Skeletal muscle tissue (tissue), 4 donors: ENCODE measurements around the gene ZNF606. TPM values are rescaled to one million over a fixed set of nuclear protein-coding genes. Genes with fewer than 3 reads are reported as not detected.

Experiments
- H3K27ac ChIP-seq: one replicate; pipeline ENCODE4 v1.7.0; 2013; ENCODE audit warnings: mild to moderate bottlenecking, low read depth, low read length, inconsistent platforms
- H3K27me3 ChIP-seq, 3 donors: one replicate each; pipeline ENCODE4 v1.7.0; 2013; ENCODE audit warnings: low read length in 3 of 3; ENCODE audit not compliant: control insufficient read depth in 3 of 3, insufficient read depth in 3 of 3
- H3K36me3 ChIP-seq, 3 donors: one replicate each; pipeline ENCODE4 v1.7.0; 2013; ENCODE audit warnings: low read length in 3 of 3; ENCODE audit not compliant: control insufficient read depth in 3 of 3, insufficient read depth in 3 of 3
- H3K4me1 ChIP-seq, 3 donors: one replicate each; pipeline ENCODE4 v1.7.0; 2013; ENCODE audit warnings: low read length in 3 of 3, mild to moderate bottlenecking in 3 of 3; ENCODE audit not compliant: control insufficient read depth in 3 of 3, insufficient read depth in 3 of 3
- H3K4me3 ChIP-seq, 3 donors: one replicate each; pipeline ENCODE4 v1.7.0; 2013; ENCODE audit warnings: low read length in 3 of 3
- H3K9ac ChIP-seq, 3 donors: one replicate each; pipeline ENCODE4 v1.7.0; 2013; ENCODE audit warnings: low read length in 3 of 3, mild to moderate bottlenecking in 3 of 3, moderate library complexity in 2 of 3, low read depth in 1 of 3
- H3K9me3 ChIP-seq, 3 donors: one replicate each; pipeline ENCODE4 v1.7.0; 2013; ENCODE audit warnings: low read length in 3 of 3; ENCODE audit not compliant: control insufficient read depth in 3 of 3
- total RNA-seq: library from RNA; depleted of rRNA; stranded (reverse); fragments of >200 nt; gene quantifications from one replicate; pipeline ENCODE4 v1.2.3, GENCODE V29; 2014
- donor health status: Osteomylitis.

Gene ZNF606
- total RNA-seq, 1 donor from 2014 or later: 15.1 TPM

DNA sequence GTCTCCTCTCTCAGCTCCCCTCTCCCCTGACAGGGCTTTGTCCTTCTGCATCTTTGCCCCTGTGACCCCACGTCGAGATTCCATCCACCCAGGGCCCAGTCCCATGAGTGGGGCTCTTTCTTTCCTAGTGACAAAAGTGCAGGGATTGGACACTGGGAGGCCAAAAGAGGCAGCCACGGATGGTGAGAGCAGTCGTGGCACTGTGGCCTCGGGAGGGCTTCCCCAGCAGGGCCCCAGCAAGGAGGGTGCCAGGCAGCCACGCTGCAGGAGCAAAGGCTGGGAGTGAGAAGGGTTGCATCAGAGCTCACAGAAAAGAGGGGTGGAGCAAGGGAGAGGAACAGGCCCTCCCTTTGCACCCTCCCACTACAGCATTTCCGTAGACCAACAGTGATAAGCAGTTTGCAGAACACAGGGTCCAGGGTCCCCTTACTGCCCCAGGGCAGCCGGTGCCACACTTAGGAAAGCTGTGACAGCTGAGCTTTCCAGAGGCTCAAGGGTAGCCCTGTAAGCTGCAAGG, 36.1 kb upstream of the ZNF606 start:
- H3K27me3 ChIP-seq: peaks cover 4 to 11% (median 8%) of the 10 kb centered on the region in 3 donors
- H3K4me3 ChIP-seq: no peak overlapping the region
- H3K9me3 ChIP-seq: peaks cover 3 to 18% (median 14%) of the 10 kb centered on the region in 3 donors
- no peak overlapping the region for H3K9ac ChIP-seq
- H3K4me1 ChIP-seq: no peaks in the 10 kb centered on the region
- H3K36me3 ChIP-seq: no peaks in the 10 kb centered on the region
- H3K27ac ChIP-seq: no peak overlapping the region

DNA sequence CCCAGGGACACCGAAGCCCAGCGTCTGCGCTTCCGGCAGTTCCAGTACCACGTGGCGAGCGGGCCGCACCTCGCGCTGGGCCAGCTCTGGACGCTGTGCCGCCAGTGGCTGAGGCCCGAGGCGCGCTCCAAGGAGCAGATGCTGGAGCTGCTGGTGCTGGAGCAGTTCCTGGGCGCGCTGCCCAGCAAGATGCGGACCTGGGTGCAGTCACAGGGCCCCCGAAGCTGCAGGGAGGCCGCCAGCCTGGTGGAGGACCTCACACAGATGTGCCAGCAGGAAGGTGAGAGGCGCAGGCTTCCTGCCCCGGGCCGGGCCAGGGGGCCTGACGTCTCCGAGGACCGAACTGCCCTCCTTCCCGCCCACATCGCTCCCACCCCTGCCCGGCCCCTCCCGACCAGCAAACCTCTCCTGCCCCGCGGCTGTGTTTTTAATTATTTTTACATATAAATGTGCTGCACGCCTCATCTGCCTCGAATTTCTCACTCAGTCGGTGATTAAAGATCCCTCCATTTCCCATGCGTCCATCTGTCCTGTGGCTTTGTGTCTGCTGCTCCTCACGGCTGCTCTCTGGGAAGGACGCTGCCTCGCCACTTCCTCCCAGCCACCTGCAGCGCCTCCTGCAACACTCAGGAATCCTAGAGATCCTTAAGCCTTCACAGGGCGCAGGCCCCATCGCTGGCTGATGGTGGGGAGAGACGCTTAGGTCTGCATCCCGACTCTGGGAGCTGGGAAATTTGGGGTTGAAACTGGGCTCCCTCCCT, 35.5 kb upstream of the ZNF606 start:
- H3K27me3 ChIP-seq: peaks cover 4 to 11% (median 8%) of the 10 kb centered on the region in 3 donors
- no peak overlapping the region for H3K4me3 ChIP-seq
- H3K9ac ChIP-seq: no peak overlapping the region
- peaks cover 3 to 15% (median 12%) of the 10 kb centered on the region in 3 donors for H3K9me3 ChIP-seq
- no peaks in the 10 kb centered on the region for H3K4me1 ChIP-seq
- H3K27ac ChIP-seq: no peak overlapping the region
- H3K36me3 ChIP-seq: no peaks in the 10 kb centered on the region

DNA sequence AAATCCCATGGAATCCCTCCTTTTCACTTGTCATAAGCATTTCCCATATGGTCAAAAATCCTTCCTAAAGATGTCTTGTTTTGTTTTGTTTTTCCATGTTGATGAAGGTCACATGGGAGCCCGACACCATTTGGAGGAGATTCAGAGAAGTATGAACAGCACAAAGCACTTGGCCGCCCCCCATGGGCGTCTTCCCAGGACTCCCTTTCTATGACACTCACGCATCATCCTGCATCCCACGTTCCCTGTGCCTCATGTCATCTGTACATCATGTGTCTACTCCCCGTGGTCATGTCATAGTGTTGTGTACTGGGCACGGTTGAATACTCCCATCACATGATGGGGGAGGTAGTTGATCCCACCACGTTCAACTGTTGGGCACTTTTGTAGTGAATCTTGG, 33.2 kb upstream of the ZNF606 start:
- peaks cover 4 to 11% (median 8%) of the 10 kb centered on the region in 3 donors for H3K27me3 ChIP-seq

DNA sequence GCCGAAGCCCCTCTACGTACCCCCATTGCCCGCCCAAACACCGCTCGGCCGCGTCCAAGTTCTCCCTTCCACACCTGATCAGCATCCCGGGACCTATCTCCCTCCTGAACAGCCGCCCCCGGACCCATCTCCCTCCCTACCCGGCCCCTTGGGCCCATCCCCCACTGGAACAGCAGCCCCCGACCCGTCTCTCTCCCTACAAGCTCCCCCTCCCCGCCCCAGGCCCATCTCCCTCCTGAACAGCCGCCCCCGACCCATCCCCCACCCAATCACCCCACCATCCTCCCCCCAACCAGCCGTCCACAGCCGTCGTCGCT, 31.8 kb upstream of the ZNF606 start:
- H3K4me1 ChIP-seq: no peaks in the 10 kb centered on the region
- H3K4me3 ChIP-seq: no peak overlapping the region
- no peak overlapping the region for H3K27ac ChIP-seq
- H3K27me3 ChIP-seq: peaks cover 4 to 11% (median 8%) of the 10 kb centered on the region in 3 donors
- H3K9me3 ChIP-seq: peaks cover 3 to 7% (median 5%) of the 10 kb centered on the region in 3 donors
- no peaks in the 10 kb centered on the region for H3K36me3 ChIP-seq
- H3K9ac ChIP-seq: no peak overlapping the region

More for the DNA sequence above, 33.2 kb upstream of the ZNF606 start:
- Histone ChIP-seq H3K27ac (no peak overlapping the region), H3K4me3 (no peak overlapping the region), H3K9me3 (peaks cover 3 to 12% (median 5%) of the 10 kb centered on the region in 3 donors), H3K36me3 (no peaks in the 10 kb centered on the region), H3K4me1 (no peaks in the 10 kb centered on the region), H3K9ac (no peak overlapping the region)

DNA sequence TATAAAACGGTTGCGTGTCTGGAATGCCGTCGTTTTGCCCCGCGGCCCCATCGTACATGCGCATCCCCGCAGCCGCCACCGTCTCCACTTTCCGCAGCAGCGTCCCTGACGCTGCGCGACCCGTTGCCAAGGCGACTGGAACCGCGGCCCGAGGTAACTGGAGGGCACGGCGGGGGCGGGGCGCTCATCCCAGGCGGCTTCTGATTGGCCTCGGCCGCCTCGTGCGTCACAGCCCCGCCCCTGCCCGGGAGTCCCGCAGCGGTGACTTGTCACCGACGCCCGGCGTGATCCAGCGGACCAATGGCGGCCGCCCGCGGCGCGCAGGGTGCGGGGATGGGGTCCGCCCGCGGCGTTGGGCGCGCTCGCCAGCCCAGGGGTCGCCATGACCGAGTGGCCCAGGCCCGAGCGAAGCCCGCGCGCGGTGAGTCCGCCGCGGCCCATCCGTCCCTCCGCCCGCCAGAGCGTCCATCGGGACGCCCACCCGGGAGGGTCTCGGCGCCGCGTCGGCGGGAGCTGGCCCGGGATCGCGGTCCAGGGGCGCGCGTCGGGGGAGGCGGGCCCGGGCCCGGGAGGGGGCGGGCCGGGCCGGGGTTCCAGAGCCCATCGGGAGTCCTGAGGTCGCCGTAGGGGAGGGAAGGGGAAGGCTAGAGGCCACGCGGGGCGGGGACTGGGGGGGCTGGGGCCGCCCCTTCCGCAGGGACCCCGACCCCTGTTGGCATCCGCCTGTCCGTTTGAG, 31.3 kb upstream of the ZNF606 start, which contains the start of gene ZSCAN1:
TSS of gene ZSCAN1 (plus strand) at position 285 of the 736 bp plus-strand sequence. CDS start 3,812 bp downstream, outside the sequence.
- Histone ChIP-seq H3K9ac (no peak within 1 kb of the TSS), H3K27me3 (peaks cover 4 to 11% (median 8%) of the 10 kb centered on the region in 3 donors), H3K36me3 (no peaks in the 10 kb centered on the region), H3K4me3 (no peak within 1 kb of the TSS), H3K4me1 (no peaks in the 10 kb centered on the region), H3K27ac (no peak within 1 kb of the TSS), H3K9me3 (peaks cover 3 to 7% (median 5%) of the 10 kb centered on the region in 3 donors)

DNA sequence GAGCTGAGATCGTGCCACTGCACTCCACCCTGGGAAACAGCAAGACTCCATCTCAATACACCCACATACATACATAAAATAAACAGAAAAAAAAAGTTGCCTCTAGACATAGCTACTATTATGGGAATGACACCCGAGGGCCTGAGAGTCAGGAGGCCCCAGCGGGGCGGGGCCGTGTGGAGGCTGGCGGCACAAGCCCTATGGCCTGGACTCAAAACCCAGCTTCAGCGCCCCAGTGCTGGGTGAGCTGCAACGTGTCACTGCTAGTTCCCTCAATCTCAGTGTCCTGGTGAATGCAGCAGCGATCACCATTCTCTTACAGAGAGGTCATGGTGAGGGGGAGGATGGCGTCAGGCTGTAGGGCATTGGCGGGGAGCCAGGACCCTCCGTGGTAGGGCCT, 22.0 kb upstream of the ZNF606 start:
- peaks cover 0 to 11% (median 6%) of the 10 kb centered on the region in 3 donors for H3K9me3 ChIP-seq
- no peaks in the 10 kb centered on the region for H3K4me1 ChIP-seq
- peaks cover 0 to 4% (median 3%) of the 10 kb centered on the region in 3 donors for H3K27me3 ChIP-seq
- H3K27ac ChIP-seq: no peak overlapping the region
- no peak overlapping the region for H3K9ac ChIP-seq
- no peaks in the 10 kb centered on the region for H3K36me3 ChIP-seq
- no peak overlapping the region for H3K4me3 ChIP-seq

DNA sequence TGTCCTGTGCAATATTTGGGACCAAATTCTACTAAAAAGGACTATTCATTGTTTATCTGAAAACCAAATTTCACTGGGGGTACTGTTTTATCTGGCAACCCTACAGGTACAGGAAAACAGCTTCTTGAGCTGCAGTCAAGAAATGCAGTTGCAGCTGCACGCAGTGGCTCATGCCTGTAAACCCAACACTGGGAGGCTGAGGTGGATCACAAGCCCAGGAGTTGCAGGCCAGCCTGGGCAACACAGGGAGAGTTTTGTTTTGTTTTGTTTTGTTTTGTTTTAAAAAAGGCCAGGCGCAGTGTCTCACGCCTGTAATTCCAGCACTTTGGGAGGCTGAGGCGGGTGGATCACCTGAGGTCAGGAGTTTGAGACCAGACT, 19.7 kb upstream of the ZNF606 start:
- Histone ChIP-seq H3K4me3 (no peak overlapping the region), H3K4me1 (no peaks in the 10 kb centered on the region), H3K9ac (no peak overlapping the region), H3K36me3 (no peaks in the 10 kb centered on the region), H3K9me3 (peaks cover 0 to 17% (median 7%) of the 10 kb centered on the region in 3 donors), H3K27ac (no peak overlapping the region), H3K27me3 (peaks cover 0 to 4% (median 0%) of the 10 kb centered on the region in 3 donors)

DNA sequence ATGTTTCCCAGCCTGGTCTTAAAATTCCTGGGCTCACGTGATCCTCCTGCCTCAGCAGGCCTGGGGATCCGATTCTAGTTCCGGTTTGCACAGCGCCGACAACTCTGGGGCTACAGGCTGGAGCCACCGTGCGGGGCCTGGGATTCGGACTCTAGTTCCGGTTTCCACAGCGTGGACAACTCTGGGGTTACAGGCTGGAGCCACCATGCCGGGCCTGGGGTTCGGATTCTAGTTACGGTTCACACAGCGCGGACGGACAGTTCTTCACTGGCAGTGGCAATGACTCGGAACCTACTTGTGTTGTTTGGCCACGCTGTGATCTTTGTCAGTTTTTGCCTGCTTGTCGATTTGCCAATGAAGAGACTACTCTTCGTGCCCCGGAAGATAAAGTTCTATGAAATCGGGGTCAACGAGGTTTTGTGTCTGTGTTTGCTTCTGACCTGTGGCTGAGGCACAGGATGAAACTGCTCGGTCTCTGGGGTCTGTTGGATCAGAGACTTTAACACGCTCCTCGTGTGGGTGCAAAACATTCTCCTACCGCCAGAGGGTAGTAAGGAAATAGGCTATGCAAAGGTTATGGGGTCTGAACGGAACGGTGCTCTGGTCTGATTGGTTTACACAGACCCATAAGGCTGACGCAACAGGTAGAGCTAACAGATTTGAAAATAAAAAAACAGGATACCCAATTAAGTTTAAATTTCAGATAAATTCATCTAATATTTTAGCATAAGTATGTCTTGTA, 19.1 kb upstream of the ZNF606 start:
- Histone ChIP-seq H3K27ac (no peak overlapping the region), H3K4me1 (no peaks in the 10 kb centered on the region), H3K9ac (no peak overlapping the region), H3K9me3 (peaks cover 0 to 17% (median 7%) of the 10 kb centered on the region in 3 donors), H3K27me3 (peaks cover 0 to 4% (median 3%) of the 10 kb centered on the region in 3 donors), H3K36me3 (no peaks in the 10 kb centered on the region), H3K4me3 (no peak overlapping the region)

DNA sequence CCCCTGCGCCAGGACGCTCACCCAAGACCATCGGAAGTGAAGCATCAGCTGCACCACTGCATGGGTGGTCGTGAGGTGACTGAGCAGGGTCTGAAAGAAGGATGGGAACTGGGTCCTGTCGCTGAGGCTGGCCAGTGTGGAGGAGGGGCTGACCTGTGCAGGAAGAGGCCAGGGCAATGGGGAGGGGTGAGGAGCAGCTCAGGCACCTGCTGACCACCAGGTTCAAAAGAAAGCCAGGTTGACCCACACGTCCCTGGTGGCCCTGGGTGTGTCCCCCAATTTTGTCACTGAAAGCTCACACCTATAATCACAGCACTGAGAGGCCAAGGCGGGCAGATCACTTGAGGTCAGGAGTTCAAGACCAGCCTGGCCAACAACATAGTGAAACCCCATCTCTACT, 17.5 kb upstream of the ZNF606 start:
- H3K27ac ChIP-seq: no peak overlapping the region
- H3K4me1 ChIP-seq: no peaks in the 10 kb centered on the region
- H3K9ac ChIP-seq: no peak overlapping the region
- peaks cover 0 to 4% (median 3%) of the 10 kb centered on the region in 3 donors for H3K27me3 ChIP-seq
- no peak overlapping the region for H3K4me3 ChIP-seq
- H3K9me3 ChIP-seq: peaks cover 0 to 17% (median 7%) of the 10 kb centered on the region in 3 donors
- no peaks in the 10 kb centered on the region for H3K36me3 ChIP-seq
